Putamen (tissue), 1 donor: ENCODE measurements around the gene DBX1.
A peak's percentile ranks its signal among the peaks of the same experiment; 100 is the strongest.
"Not testable (repeated sequence)": the region's sequence is repeated elsewhere in the genome, so short reads cannot be mapped to it uniquely, and the experiment has no call there.

ENCODE experiments used
- DNase-seq: peaks from one replicate; pipeline ENCODE4 v3.0.0-alpha.2; 2016; ENCODE audit warnings: low spot score

The DBX1 gene, protein sequence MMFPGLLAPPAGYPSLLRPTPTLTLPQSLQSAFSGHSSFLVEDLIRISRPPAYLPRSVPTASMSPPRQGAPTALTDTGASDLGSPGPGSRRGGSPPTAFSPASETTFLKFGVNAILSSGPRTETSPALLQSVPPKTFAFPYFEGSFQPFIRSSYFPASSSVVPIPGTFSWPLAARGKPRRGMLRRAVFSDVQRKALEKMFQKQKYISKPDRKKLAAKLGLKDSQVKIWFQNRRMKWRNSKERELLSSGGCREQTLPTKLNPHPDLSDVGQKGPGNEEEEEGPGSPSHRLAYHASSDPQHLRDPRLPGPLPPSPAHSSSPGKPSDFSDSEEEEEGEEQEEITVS

DNA sequence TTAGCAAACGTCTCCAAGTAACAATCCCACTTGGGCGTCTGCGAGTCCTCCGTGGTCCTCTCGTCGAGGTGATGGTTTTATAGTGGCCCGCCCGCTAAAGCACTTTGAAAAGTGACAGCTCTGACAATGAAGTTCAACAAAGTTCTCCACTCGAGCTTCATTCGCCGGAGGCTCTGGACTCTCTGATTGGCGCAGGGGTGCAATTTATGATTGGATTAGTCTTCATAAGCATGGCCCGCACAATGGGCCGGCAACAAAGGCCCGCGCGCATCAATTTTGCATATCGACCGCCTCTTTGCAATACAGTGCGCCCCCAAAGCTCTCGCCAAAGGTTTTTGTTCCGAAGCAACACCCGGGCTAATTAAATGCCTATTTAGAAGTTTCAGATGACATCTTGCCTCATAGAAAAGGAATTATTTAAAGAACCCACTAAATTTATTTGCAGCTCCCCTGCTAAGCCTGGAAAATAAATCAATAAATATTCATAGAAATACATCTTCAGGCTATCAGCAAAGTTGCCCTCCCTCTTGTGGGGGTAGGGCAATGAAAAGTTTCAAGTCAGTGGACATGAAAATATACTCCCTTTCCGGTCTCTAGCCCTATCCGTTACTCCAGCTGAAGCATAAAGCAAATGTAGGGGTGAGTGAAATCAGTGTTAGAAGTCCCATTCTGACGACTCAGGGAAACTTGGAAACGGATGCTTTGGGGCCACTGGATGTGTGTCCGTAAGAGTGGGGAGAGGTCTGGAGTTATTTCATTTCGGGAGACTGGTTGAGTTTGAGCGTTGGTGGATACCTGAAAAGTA is at the start of gene DBX1:
TSS of gene DBX1 (minus strand) at position 51 of the 805 bp plus-strand sequence. CDS start 151 bp downstream, outside the sequence.
- DNase-seq, result no peak

DNA sequence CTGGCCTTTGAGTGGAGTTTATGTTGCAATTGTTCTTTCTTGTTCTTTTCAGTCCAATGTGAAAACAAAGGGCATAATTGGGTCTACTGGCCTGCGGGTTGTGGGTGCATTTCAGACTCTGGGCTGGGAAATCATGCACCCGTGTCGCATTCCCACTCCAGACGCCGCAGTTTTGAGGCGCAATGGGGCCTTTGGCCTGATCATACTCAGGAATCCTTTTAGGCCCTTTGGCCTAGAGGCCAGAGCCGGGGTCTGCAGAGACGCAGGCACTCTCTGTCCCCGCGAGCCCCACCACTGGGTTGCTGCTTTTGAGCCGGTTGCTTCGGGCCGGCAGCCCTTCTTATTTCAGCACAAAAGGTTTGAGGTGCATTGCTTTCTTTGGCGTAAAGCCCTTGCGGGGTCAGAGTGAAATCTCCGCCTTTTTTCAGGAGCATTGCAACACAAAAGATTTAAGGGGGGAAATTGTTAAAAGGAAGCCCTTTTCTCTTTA is 48.4 kb upstream of the DBX1 start:
- DNase-seq, result no peak

DNA sequence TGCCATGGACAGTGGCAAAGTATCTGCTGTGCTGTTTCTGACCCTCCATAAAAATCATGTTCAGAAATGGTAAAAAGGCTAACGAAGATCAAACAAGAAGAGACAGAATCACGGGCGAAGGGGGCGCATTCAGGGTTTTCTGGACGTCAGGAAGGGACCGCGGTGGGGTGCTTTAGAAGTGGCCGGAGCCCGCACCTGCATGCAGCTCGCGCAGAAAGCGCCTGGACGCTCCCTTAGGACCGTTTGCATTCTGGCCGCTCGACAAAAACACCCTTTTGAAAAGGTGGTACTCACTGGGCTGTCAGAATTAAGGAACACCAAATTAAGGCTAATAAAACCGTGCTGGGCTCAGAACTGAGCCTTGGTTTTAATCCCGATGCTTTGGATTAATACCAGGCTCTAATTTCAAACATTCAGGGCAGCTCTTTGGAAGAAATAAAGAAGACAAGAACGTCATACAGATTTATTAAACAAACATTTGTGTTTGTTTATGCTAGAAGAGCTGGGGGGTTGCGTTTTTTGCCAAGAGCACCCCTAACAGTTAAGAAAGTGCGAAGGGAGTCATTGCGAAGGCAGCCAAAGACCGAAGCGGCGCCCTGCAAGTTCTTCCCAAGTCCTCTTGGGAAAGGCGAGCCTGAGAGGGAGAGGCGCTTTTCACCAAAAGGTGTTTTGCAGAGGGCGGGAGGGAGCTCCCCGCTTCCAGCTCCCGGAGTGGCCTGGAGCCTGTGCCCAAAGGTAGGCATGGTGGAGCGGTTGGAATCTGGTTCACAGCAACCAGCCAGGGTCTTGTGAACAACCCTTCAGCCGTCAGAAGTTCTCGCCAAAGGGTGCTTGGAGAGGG is 47.7 kb upstream of the DBX1 start:
- DNase-seq, result peak; percentile 9

DNA sequence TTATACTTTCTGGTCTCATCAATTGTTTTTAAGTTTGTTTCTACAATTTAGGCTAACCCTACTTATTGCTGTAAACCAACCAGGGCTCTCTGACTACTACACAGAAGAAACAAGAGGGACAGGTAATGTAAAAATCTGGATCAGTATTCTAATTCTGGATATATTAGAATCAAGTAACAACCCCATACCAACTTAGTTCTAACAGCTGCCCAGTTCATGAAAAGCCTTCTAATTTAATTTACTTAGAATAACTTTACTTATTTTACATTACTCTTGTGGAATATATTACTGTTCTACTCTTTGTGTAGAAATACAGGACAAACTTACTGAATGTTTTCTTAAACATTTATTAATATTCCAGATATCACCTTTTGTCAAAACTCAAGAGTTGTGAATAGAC is 45.5 kb upstream of the DBX1 start:
- no peak for DNase-seq

DNA sequence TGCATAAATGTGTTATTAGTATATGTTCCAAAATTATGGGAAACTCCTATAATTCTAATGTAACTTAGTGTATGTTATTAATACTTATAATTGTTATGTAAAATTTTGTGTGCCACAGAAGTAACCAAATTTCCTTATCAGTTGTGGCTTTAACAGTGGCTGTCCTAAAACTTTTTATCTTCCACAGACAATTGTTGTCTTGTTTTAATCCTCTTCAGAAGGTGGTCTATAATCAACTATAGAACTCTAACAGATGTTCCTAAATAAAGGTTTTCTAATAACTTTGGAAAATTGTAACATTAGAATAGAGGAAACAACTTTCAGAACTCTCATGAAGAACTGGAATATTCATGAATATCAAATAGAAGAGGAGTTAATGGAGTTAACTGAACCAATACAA is 44.4 kb upstream of the DBX1 start:
- DNase-seq, result no peak

DNA sequence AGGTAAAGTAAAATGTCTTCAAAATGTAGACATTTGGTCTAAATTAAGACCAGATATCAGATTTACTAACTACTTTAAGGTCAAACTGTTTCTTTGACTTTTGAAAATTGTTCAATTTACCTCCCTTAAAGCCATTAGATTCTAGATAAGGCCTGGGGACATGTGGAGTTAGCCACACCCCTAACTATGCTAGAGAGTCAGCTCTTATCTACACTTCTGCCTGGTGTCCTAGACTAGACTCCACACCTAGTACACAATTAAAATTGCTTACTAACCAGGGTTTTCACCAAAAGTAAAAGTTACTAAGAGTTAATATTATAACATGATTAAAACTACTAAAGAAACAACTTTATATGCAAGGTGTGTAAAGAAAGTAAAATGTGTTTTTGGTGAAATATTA is 43.6 kb upstream of the DBX1 start:
- no peak for DNase-seq

DNA sequence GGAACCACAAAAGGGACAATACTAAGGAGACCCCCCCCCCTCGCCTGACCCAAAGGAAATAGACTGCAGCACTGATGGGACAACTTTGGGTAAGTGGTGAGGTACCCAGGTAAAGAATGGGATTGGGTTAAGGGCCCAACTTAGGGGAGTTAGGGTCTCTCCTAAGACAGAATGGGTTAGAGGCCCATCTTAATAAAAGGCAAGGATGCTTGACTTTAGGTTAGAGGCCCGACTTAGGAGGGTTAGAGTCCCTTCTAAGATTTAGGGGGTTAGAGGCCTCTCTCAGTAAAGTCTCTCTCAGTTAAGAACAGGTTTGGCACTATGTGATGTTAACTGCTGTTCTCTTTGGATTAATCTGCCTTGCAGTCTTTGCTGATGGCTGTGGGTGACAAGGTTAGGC is 41.0 kb upstream of the DBX1 start:
- no peak for DNase-seq

DNA sequence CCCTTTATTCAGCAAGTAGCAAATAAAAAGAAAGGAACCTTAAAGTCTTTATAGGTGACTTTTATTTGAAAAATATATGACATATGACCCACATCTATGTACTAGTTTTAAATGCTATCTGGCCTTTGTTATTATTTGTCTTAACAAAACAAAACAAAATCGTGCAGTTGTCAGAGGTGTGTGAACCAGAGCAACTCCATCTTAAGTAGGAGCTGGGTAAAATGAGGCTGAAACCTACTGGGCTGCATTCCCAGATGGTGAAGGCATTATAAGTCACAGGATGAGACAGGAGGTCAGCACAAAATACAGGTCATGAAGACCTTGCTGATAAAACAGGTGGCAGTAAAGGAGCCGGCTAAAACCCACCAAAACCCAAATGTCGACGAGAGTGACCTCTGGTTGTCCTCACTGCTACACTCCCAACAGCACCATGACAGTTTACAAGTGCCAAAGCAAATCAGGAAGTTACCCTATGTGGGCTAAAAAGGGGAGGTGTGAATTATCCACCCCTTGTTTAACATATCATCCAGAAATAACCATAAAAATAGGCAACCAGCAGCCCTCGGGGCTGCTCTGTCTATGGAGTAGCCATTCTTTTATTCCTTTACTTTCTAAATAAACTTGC is 40.2 kb upstream of the DBX1 start:
- DNase-seq, result not testable (repeated sequence)

DNA sequence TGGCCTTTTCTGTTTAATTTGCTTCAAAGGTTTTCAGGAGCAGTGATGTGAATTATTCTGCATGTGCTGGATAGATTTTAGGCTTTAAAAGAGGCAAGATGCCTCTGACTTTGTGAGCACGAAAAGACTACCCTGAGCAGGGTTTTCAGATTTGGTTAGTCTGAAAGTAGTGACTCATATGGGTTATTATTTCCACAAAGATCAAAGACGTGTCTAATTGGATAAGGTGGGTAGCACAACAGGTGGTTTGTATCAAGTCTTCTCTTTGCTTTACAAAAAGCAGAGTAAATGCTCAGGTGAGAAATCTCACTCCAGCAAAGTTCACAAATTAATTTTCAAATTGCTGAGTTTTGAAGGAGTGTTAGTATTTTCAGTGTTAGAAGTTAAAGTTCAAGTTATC is 37.6 kb upstream of the DBX1 start:
- DNase-seq, result no peak

DNA sequence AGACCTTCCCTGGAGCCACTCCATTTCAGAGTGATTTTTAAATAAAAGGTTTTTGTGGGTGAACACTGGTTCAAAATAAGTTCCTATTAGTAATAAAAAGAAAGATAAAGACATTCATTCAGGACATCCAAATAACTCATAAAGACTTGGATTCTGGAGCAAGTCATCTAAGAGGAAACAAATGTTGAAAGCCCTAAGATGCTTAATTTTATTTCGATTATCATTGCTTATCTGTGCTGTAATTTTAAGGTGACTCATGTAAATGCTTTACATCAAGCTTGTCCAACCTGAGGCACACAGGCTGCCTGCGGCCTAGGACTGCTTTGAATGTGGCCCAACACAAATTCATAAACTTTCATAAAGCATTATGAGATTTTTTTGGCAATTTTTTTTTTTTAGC is 34.2 kb upstream of the DBX1 start:
- no peak for DNase-seq

DNA sequence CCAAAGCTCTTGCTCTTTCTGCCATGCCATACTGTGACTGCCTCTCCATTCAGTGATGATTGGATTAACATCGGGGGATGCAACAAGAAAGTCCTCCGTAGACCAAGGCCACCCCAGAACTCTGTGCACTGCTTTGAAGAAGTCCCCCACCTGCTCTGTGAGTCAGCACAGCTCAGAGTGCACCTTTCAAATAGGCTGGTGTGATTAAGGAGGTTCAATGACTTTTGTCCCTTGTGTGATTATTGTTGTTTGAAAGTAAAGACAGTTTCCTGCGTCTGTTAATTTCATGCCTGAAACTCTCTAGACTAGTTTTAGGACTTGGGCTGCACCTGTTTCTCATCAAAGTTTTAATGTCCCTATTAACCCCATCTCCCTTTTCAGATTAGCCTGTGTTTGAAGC is 33.0 kb upstream of the DBX1 start:
- DNase-seq, result no peak

DNA sequence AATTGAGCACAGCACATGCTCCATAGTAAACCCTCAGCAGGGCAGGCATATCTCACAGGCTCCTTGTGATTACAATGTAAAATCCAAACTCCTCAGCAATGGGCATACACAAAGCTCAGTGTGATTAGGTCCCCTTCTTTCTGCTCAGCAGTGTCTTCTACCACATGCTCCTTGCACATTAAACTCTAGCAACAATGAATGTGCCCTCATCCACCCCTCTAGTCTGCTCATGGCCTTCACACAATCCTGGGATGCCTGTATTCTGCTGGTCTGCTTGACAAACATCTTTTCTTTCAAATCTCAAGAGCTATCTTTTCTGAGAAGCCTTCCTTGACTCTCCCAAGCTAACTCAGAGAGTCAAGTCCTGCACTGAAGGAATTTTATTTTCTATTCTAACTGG is 32.4 kb upstream of the DBX1 start:
- no peak for DNase-seq

DNA sequence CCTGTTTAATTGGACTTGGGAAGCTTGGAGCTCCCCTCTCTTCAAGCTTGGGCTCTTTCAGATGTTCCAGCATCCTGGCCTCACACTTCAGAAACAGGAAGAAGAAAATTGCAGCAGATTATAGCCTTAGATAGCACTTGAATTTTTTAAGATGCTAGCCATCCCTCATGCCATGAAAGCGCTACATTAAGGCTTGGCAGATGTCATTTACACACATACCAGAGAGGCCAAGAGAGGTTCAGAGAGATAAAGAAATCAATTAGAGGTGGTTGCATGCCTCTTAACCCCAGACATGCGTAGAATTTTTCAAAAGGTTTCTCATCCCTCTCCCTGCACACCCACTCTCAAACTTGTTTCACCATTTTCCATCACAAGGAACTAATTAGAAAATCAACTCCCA is 31.9 kb upstream of the DBX1 start:
- no peak for DNase-seq

DNA sequence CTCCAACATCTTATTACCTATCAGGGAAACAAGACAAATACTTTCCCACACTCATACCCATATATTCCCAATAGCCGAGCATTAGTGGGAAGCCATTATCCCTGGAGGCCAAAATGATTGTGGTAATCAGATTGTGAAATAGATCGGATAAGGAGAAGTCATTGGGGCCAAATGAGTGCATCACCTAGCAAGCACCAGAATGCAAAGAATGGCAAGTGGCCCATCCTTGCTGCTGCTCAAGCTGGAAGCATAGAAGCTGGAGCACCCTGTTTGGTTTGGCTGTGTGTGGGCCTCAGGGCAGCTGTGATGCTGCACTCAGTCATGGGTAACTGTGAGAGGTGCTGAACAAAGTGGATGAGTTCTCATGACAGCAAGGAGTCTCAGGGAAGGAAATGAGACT is 18.7 kb upstream of the DBX1 start:
- no peak for DNase-seq

DNA sequence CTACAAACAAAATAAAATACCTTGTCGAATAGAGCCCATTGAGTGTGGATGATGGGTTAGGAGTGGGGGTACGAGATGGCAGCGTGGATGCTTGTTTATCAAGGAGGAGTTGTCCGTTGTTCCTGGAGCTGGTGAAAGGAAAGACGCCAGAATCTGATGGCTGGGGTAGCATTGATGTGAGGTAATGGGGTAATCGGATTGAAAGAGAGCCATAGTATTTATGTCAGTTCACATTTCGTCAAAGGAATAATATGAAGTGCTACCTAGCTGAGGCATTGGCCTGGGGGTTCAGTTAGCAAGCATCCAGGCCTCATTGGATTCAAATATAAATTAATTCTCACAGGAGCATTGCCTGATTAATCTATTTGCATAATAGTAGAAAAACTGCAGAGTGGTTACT is 16.9 kb upstream of the DBX1 start:
- DNase-seq, result no peak

DNA sequence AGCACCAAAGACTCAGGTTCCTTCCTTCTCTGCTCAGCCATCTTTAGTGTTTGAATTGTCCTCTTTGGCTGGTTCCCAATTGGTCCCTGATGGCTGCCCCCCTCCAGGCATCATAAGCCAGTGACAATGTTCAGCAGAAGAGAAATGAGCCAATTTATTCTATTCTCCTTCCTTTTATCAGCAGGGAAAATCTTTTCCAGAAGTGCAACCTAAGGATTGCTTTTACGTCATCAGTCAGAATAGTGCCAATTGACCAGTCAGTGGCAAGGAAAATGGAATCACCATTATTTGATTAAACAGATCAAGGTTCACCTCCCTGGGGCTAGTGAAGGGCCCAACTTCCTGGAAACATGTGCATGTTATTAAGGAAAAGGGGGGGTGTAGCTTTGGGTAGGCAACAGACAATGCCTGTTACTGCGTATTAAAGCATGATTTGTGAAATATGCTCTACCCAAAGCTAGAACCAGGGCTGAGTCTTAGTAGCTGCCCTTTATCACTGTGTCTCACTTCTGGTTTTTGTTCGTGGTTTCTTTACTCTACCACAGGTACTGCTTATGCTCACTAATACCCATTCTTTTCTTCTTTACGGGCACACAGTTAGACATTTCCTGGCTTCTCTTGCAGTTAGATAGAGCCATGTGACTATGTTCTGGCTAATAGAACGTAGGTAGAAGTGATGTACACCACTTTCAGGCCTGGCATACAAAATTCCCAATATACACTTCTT is 12.6 kb upstream of the DBX1 start:
- DNase-seq, result no peak

DNA sequence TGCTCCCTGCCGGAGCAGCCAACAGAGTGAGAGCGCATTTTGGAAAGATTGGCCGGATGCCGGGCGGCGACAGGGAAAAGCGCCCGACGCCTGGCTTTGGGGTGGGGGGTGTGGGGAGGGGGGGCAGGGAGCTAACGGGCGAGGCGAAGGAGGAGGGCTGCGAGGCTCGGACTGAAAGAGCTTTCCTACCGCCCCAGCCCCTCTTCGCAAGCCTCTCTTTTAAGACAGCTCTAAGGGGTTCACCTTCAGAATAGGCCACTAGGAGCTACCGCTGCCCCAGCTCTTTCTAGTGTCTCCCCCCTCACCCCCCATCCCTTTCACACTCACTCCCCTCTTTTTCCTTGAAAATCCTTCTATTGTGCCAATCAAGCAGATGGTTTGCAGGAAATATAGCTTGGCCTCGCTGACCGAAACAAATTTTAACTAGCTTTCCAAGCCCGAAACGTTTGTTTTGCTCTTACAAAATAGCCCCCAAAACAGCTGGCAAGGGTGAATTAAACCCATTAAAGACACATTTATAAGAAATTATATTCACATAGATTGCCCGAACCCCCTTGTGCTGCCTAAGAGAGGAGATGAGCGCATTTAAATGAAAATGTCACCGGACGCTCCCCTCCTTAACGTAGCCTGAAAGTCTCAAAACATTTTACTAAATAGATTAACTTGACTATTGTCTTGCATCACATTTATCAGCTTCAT is 3.7 kb upstream of the DBX1 start:
- no peak for DNase-seq

DNA sequence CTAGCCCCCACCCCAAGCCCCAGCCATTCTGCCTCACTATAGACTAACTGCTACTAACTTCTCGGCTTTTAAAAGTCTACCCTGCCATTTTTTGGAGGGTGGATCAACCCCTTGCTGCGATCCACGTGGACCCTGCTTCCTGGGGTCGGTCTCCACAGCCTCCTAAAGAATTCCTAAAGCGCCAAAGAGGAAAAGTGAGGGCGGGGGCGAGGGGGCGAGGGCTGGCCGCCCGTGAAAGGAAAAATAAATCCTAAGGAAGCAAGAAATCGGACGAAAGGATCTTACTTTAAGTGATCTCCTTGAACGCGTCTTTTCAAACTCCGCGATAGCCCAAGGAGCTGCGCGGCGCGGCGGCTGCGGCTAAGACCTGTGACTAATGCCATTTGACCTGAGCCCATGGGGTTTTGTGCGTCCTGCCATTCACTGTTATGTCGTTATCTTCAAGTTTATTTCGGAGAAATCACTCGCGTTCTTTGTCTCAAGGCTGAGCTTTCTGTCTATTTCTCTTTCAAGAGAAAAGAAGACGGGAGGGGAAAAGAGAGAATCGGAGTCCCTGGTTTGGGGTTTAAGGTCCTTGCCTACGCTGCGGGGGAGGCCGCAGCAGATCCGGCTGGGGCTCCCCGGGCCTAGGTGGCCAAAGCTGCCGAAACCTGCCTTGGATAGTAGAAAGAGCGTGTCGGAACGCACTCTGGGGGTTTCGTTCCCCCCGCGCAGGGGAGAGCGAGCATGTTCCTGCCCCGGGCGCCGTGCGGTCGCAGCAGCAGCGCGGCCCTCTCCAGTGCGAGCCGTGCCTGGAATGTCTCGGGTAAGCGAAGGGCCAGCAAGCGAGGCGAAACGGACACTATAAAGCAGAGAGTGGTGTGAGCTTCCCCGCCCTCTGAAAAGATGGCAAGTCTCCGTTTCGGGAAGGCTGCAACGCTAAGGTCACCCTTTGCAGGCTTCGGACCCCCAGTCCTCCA is 2.8 kb upstream of the DBX1 start:
- no peak for DNase-seq

DNA sequence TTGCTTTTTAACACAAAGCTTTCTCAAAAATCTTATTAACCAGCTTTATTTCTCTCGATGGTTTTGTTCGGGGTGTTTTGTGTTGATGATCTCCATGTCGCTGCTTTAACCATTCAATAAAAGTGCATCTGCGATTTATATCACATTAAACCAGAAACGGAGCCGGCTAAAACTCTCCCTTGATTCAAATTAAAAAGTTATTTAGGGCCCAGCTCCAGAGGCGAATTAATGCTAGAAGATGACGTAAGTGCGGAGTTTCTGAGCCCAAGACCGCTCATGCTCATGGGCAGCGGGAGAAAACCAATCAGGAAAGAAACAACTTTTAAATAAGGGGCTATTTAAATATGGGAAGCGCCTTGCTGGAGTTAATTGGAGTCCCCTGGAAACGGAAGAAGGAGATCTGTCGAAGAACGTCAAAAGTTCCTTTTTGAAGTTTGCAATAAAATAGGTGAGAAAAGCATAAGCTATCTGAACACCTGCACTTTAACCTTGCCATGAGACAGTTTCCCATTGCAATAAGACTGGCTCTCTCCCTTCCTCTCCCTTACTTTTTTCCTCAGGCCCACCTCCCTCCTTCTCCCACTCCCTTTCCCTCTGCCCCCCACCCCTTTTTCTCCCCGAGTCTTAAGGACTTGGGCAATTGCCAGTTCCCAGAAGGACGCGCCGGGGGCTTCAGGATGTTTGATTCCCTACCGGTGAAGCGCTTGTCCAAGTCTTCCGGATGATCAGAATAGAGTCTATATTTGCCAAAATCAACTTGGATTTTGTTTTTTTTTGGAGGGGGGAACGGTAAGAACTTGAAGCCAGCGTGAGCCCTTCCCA is 1.9 kb upstream of the DBX1 start:
- no peak for DNase-seq
